GM23338 (cell line): ENCODE data around the gene PEPD. TPM values are rescaled to one million over a fixed set of nuclear protein-coding genes. Genes with fewer than 3 reads are reported as not detected.

Experiments
- ATAC-seq: fragments of 200-7000 bp; cut with Tn5 transposase; 3 replicates; pipeline ENCODE4 v1.9.1; 2020
- DNase-seq: peaks from one replicate; pipeline ENCODE4 v3.0.0-alpha.2; 2015; ENCODE audit warnings: low spot score
- H2AFZ ChIP-seq: fragments of 200-600 bp; sonication (generic); 2 replicates; pipeline ENCODE4 v1.8.0; 2016; ENCODE audit warnings: antibody characterized with exemption, mild to moderate bottlenecking, moderate library complexity
- H3F3A ChIP-seq: fragments of 200-600 bp; sonication (generic); replicated peaks from 2 replicates; pipeline ENCODE4 v1.8.0; 2017; ENCODE audit warnings: antibody characterized with exemption, mixed run types, low read depth
- H3K27ac ChIP-seq: fragments of 200-600 bp; sonication (generic); 2 replicates; pipeline ENCODE4 v1.6.1; 2016; ENCODE audit warnings: low read depth
- H3K27me3 ChIP-seq: fragments of 200-600 bp; sonication (generic); 2 replicates; pipeline ENCODE4 v1.8.0; 2016; ENCODE audit warnings: mild to moderate bottlenecking, mixed run types, moderate library complexity; ENCODE audit not compliant: insufficient read depth
- H3K36me3 ChIP-seq: fragments of 200-600 bp; sonication (generic); 2 replicates; pipeline ENCODE4 v1.8.0; 2016; ENCODE audit warnings: mild to moderate bottlenecking; ENCODE audit not compliant: insufficient read depth
- H3K4me1 ChIP-seq: fragments of 200-600 bp; sonication (generic); 2 replicates; pipeline ENCODE4 v1.8.0; 2016; ENCODE audit warnings: mild to moderate bottlenecking, moderate library complexity; ENCODE audit not compliant: insufficient read depth
- H3K4me2 ChIP-seq: fragments of 200-600 bp; sonication (generic); 2 replicates; pipeline ENCODE4 v1.7.1; 2017; ENCODE audit warnings: mixed run types
- H3K4me3 ChIP-seq: fragments of 200-600 bp; sonication (generic); 2 replicates; pipeline ENCODE4 v1.6.1; 2016; ENCODE audit warnings: mixed run types
- H3K79me2 ChIP-seq: fragments of 200-600 bp; sonication (generic); replicated peaks from 2 replicates; pipeline ENCODE4 v1.8.0; 2017; ENCODE audit warnings: mild to moderate bottlenecking; ENCODE audit not compliant: insufficient read depth
- H3K9me2 ChIP-seq: fragments of 200-600 bp; sonication (generic); 2 replicates; pipeline ENCODE4 v1.8.0; 2017; ENCODE audit not compliant: insufficient read depth
- H4K20me1 ChIP-seq: fragments of 200-600 bp; sonication (generic); replicated peaks from 2 replicates; pipeline ENCODE4 v1.8.0; 2017; ENCODE audit warnings: mild to moderate bottlenecking; ENCODE audit not compliant: insufficient read depth
- H3K27ac Mint-ChIP-seq: 2 replicates; pipeline ENCODE4 v1.8.0; 2020; ENCODE audit warnings: inconsistent platforms, mild to moderate bottlenecking, moderate library complexity, mixed read lengths
- H3K27me3 Mint-ChIP-seq: 3 replicates; pipeline ENCODE4 v1.8.0; 2022; ENCODE audit warnings: low read depth, mild to moderate bottlenecking, moderate library complexity, mixed read lengths, inconsistent platforms; ENCODE audit not compliant: insufficient read depth, poor library complexity
- H3K36me3 Mint-ChIP-seq: 3 replicates; pipeline ENCODE4 v1.8.0; 2021; ENCODE audit warnings: low read depth, mild to moderate bottlenecking, inconsistent platforms, moderate library complexity, mixed read lengths
- H3K4me1 Mint-ChIP-seq: 3 replicates; pipeline ENCODE4 v1.8.0; 2020; ENCODE audit warnings: mild to moderate bottlenecking, inconsistent platforms, mixed read lengths
- H3K4me3 Mint-ChIP-seq: 3 replicates; pipeline ENCODE4 v1.8.0; 2021; ENCODE audit warnings: moderate library complexity, mild to moderate bottlenecking, inconsistent platforms, mixed read lengths
- H3K9me3 Mint-ChIP-seq: 3 replicates; pipeline ENCODE4 v1.8.0; 2020; ENCODE audit warnings: moderate library complexity, mild to moderate bottlenecking, inconsistent platforms, mixed read lengths
- EZH2 ChIP-seq: fragments of 200-600 bp; sonication (generic); IDR thresholded peaks from one replicate; pipeline ENCODE4 v1.8.0; 2017; ENCODE audit warnings: antibody characterized with exemption, mild to moderate bottlenecking, low read depth; ENCODE audit not compliant: unreplicated experiment
- EZH2phosphoT487 ChIP-seq: fragments of 200-600 bp; sonication (generic); IDR thresholded peaks from one replicate; pipeline ENCODE4 v1.8.1; 2018; ENCODE audit warnings: antibody characterized with exemption; ENCODE audit not compliant: unreplicated experiment
- STAT1 ChIP-seq: IDR thresholded peaks from one replicate; pipeline ENCODE4 v1.6.1; 2016; ENCODE audit warnings: antibody characterized with exemption; ENCODE audit not compliant: unreplicated experiment
- polyA plus RNA-seq: library from polyadenylated mRNA; unstranded; fragments of >200 nt; fragmentation: Nextera tagmentation; extraction: Ambion mirVana; gene quantifications from 2 replicates; pipeline ENCODE4 v1.2.1, GENCODE V29; 2016
- total RNA-seq: library from RNA; depleted of rRNA; stranded (reverse); fragments of >200 nt; shearing (Covaris generic); gene quantifications from 2 replicates; pipeline ENCODE4 v1.2.3, GENCODE V29; 2014
- TF ChIP-seq, protein P1 (sequence below): IDR thresholded peaks from one replicate; pipeline ENCODE4 v1.6.1; 2018; ENCODE audit warnings: antibody characterized with exemption; ENCODE audit not compliant: unreplicated experiment
- TF ChIP-seq, protein P2 (sequence below): fragments of 250-450 bp; sonication (Bioruptor Pico); IDR thresholded peaks from 2 replicates; pipeline ENCODE4 v1.5.0; 2020; ENCODE audit warnings: mild to moderate bottlenecking, moderate library complexity
- TF ChIP-seq, protein P3 (sequence below), 2 experiments: fragments of 200-600 bp in 1 of 2; sonication (generic) in 1 of 2; conservative IDR thresholded peaks; 2 replicates each; pipeline versions ENCODE4 v1.5.1 to v1.6.1; 2016 to 2017; ENCODE audit warnings: antibody characterized with exemption in 2 of 2, low read depth in 2 of 2, mild to moderate bottlenecking in 2 of 2, moderate library complexity in 1 of 2

The PEPD gene
- total and polyA plus RNA-seq, 2 experiments from 2014 or later: 81.7 to 89.2 TPM

DNA sequence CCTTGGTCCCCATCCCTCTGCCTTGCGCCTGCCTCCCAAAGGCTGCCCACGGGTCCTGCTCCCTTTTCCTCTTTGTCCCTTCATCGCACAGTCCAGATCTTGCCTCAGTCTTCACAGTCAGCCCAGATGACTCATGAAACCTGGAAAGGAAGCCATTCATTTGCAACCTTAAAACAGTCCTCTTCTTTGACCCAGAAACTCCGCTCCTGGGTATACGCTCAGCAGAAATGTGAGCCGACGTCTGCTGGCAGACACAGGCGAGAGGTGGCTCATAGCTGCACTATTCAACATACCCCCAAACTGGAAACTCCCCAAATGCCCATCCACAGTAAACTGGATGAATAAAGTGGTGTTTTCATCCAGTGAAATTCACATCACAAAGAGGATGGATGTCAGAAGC, 13.6 kb upstream of the PEPD start (continued):
- TF ChIP-seq EZH2phosphoT487 (no peak), EZH2 (no peak), STAT1 (no peak)
- TF ChIP-seq, protein P1, sequence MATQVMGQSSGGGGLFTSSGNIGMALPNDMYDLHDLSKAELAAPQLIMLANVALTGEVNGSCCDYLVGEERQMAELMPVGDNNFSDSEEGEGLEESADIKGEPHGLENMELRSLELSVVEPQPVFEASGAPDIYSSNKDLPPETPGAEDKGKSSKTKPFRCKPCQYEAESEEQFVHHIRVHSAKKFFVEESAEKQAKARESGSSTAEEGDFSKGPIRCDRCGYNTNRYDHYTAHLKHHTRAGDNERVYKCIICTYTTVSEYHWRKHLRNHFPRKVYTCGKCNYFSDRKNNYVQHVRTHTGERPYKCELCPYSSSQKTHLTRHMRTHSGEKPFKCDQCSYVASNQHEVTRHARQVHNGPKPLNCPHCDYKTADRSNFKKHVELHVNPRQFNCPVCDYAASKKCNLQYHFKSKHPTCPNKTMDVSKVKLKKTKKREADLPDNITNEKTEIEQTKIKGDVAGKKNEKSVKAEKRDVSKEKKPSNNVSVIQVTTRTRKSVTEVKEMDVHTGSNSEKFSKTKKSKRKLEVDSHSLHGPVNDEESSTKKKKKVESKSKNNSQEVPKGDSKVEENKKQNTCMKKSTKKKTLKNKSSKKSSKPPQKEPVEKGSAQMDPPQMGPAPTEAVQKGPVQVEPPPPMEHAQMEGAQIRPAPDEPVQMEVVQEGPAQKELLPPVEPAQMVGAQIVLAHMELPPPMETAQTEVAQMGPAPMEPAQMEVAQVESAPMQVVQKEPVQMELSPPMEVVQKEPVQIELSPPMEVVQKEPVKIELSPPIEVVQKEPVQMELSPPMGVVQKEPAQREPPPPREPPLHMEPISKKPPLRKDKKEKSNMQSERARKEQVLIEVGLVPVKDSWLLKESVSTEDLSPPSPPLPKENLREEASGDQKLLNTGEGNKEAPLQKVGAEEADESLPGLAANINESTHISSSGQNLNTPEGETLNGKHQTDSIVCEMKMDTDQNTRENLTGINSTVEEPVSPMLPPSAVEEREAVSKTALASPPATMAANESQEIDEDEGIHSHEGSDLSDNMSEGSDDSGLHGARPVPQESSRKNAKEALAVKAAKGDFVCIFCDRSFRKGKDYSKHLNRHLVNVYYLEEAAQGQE: no peak

DNA sequence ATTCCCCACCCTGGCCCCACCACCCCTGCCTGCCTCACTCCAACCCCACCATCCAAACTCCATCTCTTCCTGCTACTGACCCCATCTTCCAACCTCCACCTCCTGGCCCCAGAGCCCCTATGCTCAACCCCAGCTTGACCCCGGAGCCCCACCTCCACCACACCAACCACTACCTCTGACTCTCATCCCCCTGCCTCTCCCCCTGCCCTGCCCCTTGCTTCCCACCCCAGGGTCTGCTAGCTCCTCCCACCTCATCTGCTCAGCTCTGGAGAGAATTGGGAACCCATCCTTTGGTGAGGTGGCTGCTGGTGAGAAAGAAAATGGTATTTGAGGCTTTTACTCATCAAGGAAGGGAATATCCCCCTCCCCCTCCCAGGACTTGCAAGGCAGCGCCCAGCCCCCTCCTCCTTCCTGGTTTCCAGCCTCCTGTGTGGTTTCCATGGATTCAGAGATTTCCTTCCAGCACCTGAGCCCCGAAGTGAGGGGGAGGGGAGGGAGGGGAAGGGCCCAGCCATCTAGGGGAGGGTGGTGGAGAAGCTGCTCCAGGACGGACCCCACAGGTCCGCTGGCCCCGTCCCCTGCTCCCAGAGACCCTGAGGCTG, 11.4 kb upstream of the PEPD start:
- Histone ChIP-seq H2AFZ (peak overlapping the region; percentile 75; the same call in 1 of the 2 replicates), H3K36me3 (no peaks in the 10 kb centered on the region), H3K79me2 (no peaks in the 10 kb centered on the region), H3K4me2 (peak overlapping the region; percentile 71), H3K27me3 (no peaks in the 10 kb centered on the region), H3K27ac (no peak overlapping the region), H3F3A (no peaks in the 10 kb centered on the region), H3K4me1 (peaks cover 19% of the 10 kb centered on the region), H3K9me2 (no peaks in the 10 kb centered on the region), H4K20me1 (no peaks in the 10 kb centered on the region), H3K4me3 (peak overlapping the region; percentile 35)
- Mint-ChIP-seq H3K36me3 (no peaks in the 10 kb centered on the region), H3K27me3 (peaks cover 12% of the 10 kb centered on the region), H3K4me1 (peaks cover 30% of the 10 kb centered on the region), H3K9me3 (0 out of 3 replicates have a peak, but pooled peaks cover 2% of the 10 kb centered on the region), H3K27ac (no peak overlapping the region), H3K4me3 (peak overlapping the region; percentile 10; the same call in 1 of the 3 replicates)
- peak; percentile 88 for DNase-seq
- peak; percentile 70 for ATAC-seq
- TF ChIP-seq, protein P2, sequence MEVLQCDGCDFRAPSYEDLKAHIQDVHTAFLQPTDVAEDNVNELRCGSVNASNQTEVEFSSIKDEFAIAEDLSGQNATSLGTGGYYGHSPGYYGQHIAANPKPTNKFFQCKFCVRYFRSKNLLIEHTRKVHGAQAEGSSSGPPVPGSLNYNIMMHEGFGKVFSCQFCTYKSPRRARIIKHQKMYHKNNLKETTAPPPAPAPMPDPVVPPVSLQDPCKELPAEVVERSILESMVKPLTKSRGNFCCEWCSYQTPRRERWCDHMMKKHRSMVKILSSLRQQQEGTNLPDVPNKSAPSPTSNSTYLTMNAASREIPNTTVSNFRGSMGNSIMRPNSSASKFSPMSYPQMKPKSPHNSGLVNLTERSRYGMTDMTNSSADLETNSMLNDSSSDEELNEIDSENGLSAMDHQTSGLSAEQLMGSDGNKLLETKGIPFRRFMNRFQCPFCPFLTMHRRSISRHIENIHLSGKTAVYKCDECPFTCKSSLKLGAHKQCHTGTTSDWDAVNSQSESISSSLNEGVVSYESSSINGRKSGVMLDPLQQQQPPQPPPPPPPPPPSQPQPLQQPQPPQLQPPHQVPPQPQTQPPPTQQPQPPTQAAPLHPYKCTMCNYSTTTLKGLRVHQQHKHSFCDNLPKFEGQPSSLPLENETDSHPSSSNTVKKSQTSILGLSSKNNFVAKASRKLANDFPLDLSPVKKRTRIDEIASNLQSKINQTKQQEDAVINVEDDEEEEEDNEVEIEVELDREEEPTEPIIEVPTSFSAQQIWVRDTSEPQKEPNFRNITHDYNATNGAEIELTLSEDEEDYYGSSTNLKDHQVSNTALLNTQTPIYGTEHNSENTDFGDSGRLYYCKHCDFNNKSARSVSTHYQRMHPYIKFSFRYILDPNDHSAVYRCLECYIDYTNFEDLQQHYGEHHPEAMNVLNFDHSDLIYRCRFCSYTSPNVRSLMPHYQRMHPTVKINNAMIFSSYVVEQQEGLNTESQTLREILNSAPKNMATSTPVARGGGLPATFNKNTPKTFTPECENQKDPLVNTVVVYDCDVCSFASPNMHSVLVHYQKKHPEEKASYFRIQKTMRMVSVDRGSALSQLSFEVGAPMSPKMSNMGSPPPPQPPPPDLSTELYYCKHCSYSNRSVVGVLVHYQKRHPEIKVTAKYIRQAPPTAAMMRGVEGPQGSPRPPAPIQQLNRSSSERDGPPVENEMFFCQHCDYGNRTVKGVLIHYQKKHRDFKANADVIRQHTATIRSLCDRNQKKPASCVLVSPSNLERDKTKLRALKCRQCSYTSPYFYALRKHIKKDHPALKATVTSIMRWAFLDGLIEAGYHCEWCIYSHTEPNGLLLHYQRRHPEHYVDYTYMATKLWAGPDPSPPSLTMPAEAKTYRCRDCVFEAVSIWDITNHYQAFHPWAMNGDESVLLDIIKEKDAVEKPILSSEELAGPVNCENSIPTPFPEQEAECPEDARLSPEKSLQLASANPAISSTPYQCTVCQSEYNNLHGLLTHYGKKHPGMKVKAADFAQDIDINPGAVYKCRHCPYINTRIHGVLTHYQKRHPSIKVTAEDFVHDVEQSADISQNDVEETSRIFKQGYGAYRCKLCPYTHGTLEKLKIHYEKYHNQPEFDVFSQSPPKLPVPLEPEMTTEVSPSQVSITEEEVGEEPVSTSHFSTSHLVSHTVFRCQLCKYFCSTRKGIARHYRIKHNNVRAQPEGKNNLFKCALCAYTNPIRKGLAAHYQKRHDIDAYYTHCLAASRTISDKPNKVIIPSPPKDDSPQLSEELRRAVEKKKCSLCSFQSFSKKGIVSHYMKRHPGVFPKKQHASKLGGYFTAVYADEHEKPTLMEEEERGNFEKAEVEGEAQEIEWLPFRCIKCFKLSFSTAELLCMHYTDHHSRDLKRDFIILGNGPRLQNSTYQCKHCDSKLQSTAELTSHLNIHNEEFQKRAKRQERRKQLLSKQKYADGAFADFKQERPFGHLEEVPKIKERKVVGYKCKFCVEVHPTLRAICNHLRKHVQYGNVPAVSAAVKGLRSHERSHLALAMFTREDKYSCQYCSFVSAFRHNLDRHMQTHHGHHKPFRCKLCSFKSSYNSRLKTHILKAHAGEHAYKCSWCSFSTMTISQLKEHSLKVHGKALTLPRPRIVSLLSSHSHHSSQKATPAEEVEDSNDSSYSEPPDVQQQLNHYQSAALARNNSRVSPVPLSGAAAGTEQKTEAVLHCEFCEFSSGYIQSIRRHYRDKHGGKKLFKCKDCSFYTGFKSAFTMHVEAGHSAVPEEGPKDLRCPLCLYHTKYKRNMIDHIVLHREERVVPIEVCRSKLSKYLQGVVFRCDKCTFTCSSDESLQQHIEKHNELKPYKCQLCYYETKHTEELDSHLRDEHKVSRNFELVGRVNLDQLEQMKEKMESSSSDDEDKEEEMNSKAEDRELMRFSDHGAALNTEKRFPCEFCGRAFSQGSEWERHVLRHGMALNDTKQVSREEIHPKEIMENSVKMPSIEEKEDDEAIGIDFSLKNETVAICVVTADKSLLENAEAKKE (CRISPR knock-in tag): no peak
- no peak for TF ChIP-seq STAT1
- TF ChIP-seq, protein P3, sequence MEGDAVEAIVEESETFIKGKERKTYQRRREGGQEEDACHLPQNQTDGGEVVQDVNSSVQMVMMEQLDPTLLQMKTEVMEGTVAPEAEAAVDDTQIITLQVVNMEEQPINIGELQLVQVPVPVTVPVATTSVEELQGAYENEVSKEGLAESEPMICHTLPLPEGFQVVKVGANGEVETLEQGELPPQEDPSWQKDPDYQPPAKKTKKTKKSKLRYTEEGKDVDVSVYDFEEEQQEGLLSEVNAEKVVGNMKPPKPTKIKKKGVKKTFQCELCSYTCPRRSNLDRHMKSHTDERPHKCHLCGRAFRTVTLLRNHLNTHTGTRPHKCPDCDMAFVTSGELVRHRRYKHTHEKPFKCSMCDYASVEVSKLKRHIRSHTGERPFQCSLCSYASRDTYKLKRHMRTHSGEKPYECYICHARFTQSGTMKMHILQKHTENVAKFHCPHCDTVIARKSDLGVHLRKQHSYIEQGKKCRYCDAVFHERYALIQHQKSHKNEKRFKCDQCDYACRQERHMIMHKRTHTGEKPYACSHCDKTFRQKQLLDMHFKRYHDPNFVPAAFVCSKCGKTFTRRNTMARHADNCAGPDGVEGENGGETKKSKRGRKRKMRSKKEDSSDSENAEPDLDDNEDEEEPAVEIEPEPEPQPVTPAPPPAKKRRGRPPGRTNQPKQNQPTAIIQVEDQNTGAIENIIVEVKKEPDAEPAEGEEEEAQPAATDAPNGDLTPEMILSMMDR (conservative IDR thresholded peaks at IDR 0.05; ENCODE audit: low read depth in 2 of 2): no peak
- TF ChIP-seq, protein P1: no peak
